GM12891 (cell line): ENCODE results near the gene UBTF.

Experiments
- PAX5 ChIP-seq: IDR thresholded peaks from 2 replicates; pipeline ENCODE4 v1.6.1; 2011; ENCODE audit warnings: low read length, moderate library complexity, mild to moderate bottlenecking; ENCODE audit not compliant: insufficient read depth, severe bottlenecking
- POLR2A ChIP-seq: IDR thresholded peaks from 2 replicates; pipeline ENCODE4 v1.6.1; 2011; ENCODE audit warnings: low read depth, low read length, control low read depth
- POLR2AphosphoS5 ChIP-seq: IDR thresholded peaks from 2 replicates; pipeline ENCODE4 v1.6.1; 2011; ENCODE audit warnings: low read depth, low read length, control low read depth
- POU2F2 ChIP-seq: IDR thresholded peaks from 2 replicates; pipeline ENCODE4 v1.6.1; 2011; ENCODE audit warnings: low read depth, mild to moderate bottlenecking, control low read depth, low read length, moderate library complexity
- SPI1 ChIP-seq: IDR thresholded peaks from 2 replicates; pipeline ENCODE4 v1.6.1; 2011; ENCODE audit warnings: low read depth, low read length, control low read depth
- TAF1 ChIP-seq: IDR thresholded peaks from 2 replicates; pipeline ENCODE4 v1.6.1; 2011; ENCODE audit warnings: low read depth, low read length, control low read depth

DNA sequence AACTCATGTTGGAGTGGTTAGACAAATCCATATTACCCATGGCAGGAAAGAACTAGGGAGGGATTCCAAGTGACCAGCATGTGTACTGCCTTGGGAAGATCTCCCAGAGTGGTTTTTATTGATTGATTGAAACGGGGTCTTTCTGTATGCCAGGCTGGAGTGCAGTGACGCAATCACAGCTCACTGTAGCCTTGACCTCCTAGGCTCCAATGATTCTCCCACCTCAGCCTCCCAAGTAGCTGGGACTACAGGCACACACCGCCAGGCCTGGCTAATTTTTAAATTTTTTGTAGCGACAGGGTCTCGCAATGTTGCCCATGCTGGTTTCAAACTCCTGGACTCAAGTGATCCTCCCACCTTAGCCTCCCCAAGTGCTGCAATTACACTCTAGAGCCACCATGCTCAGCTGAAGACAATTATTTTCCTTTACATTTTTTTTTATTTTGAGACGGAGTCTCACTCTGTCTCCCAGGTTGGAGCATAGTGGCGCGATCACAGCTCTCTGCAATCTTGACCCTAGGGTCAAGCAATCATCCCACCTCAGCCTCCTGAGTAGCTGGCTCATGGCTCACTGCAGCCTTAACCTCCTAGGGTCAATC, 35.2 kb downstream of the UBTF start:
- TF ChIP-seq POLR2AphosphoS5 (no peak), TAF1 (no peak), SPI1 (no peak), POLR2A (no peak), PAX5 (no peak), POU2F2 (no peak)
